GM18498 (cell line): Measurements from ENCODE around the gene CS.
"Not testable (repeated sequence)": the region's sequence is repeated elsewhere in the genome, so short reads cannot be mapped to it uniquely, and the experiment has no call there.

ENCODE experiments used
- ATAC-seq: cut with Tn5 transposase; IDR thresholded peaks from one replicate; pipeline ENCODE4 v1.9.1; 2021; ENCODE audit warnings: mild to moderate bottlenecking, moderate library complexity; ENCODE audit not compliant: unreplicated experiment

The CS gene

GRCh38 chr12:56299853-56300643 is at the start of gene CS:
Gene CS, minus strand, starts transcription at chr12:56300330. Its CDS starts 129 bp downstream, at chr12:56300201.
- ATAC-seq = peak; percentile 92

GRCh38 chr12:56348776-56349175 is 48.6 kb upstream of the CS start:
- ATAC-seq = no peak

- ATAC-seq = not testable (repeated sequence)
Observed at GRCh38 chr12:56347255-56347654, 47.1 kb upstream of the CS start.

- ATAC-seq = no peak
Observed at GRCh38 chr12:56346675-56347074, 46.5 kb upstream of the CS start.

- ATAC-seq = not testable (repeated sequence)
Observed at GRCh38 chr12:56342290-56342689, 42.2 kb upstream of the CS start.

GRCh38 chr12:56341616-56342015 is 41.5 kb upstream of the CS start:
- no peak for ATAC-seq

- no peak for ATAC-seq
Observed at GRCh38 chr12:56339158-56339422, 39.0 kb upstream of the CS start.

GRCh38 chr12:56338308-56339157 is 38.4 kb upstream of the CS start, which contains the start of gene IL23A:
Gene IL23A, plus strand, starts transcription at chr12:56338884. Its CDS starts 161 bp downstream, at chr12:56339045.
- no peak for ATAC-seq

- ATAC-seq = no peak
Observed at GRCh38 chr12:56337753-56338251, 37.7 kb upstream of the CS start.

GRCh38 chr12:56336361-56337167 is 36.4 kb upstream of the CS start:
- no peak for ATAC-seq

GRCh38 chr12:56335527-56335926 is 35.4 kb upstream of the CS start:
- not testable (repeated sequence) for ATAC-seq

GRCh38 chr12:56334490-56334793 is 34.3 kb upstream of the CS start:
- ATAC-seq = no peak

GRCh38 chr12:56333679-56334489 is 33.8 kb upstream of the CS start, which contains the start of gene PAN2:
Gene PAN2, minus strand, starts transcription at chr12:56334000. Its CDS starts 906 bp downstream, at chr12:56333094.
- peak; percentile 93 for ATAC-seq

GRCh38 chr12:56333197-56333678 is 33.1 kb upstream of the CS start:
- ATAC-seq = no peak

GRCh38 chr12:56332512-56333196 is 32.5 kb upstream of the CS start:
- no peak for ATAC-seq

GRCh38 chr12:56330936-56331490 is 30.9 kb upstream of the CS start:
- ATAC-seq = no peak

GRCh38 chr12:56326533-56326932 is 26.4 kb upstream of the CS start:
- no peak for ATAC-seq

- ATAC-seq = no peak
Observed at GRCh38 chr12:56326126-56326525, 26.0 kb upstream of the CS start.

- no peak for ATAC-seq
Observed at GRCh38 chr12:56324206-56324605, 24.1 kb upstream of the CS start.
